BE2C (cell line): ENCODE measurements around the gene ADH6.

ENCODE experiments used
- DNase-seq: peaks from one replicate; pipeline ENCODE4 v3.0.0-alpha.2; 2020
- H3K27me3 ChIP-seq: fragments of 250-450 bp; sonication (Bioruptor Pico); 2 replicates; pipeline ENCODE4 v1.5.1; 2020; ENCODE audit warnings: mild to moderate bottlenecking
- H3K36me3 ChIP-seq: fragments of 250-450 bp; sonication (Bioruptor Pico); 2 replicates; pipeline ENCODE4 v1.5.1; 2020; ENCODE audit warnings: mild to moderate bottlenecking
- H3K4me1 ChIP-seq: fragments of 250-450 bp; sonication (Bioruptor Pico); 2 replicates; pipeline ENCODE4 v1.5.1; 2020
- H3K4me3 ChIP-seq: 2 replicates; pipeline ENCODE4 v1.5.1; 2011; ENCODE audit warnings: low read depth, low read length
- H3K9me3 ChIP-seq: fragments of 250-450 bp; sonication (Bioruptor Pico); 2 replicates; pipeline ENCODE4 v1.5.1; 2020
- CTCF ChIP-seq: IDR thresholded peaks from 2 replicates; pipeline ENCODE4 v1.5.1; 2012; ENCODE audit warnings: mild to moderate bottlenecking, low read depth, low read length

Gene ADH6

GRCh38 chr4:99207911-99208718, 10.9 kb downstream of the ADH6 start:
- no peaks in the 10 kb centered on the region for H3K9me3 ChIP-seq
- no peaks in the 10 kb centered on the region for H3K36me3 ChIP-seq
- no peak overlapping the region for H3K4me3 ChIP-seq
- no peaks in the 10 kb centered on the region for H3K4me1 ChIP-seq
- DNase-seq: no peak
- TF ChIP-seq CTCF: no peak
- H3K27me3 ChIP-seq: peaks cover 7% of the 10 kb centered on the region; the same call in 1 of the 2 replicates

GRCh38 chr4:99207069-99207743, 11.8 kb downstream of the ADH6 start:
- no peaks in the 10 kb centered on the region for H3K9me3 ChIP-seq
- TF ChIP-seq CTCF: no peak
- DNase-seq: no peak
- H3K27me3 ChIP-seq: peaks cover 7% of the 10 kb centered on the region; the same call in 1 of the 2 replicates
- no peaks in the 10 kb centered on the region for H3K36me3 ChIP-seq
- no peak overlapping the region for H3K4me3 ChIP-seq
- H3K4me1 ChIP-seq: no peaks in the 10 kb centered on the region

GRCh38 chr4:99205153-99205979, 13.7 kb downstream of the ADH6 start:
- no peak overlapping the region for H3K4me3 ChIP-seq
- TF ChIP-seq CTCF: 0 out of 2 replicates have a peak, but pooled peaks have one; percentile 3
- H3K27me3 ChIP-seq: peaks cover 7% of the 10 kb centered on the region; the same call in 1 of the 2 replicates
- no peaks in the 10 kb centered on the region for H3K4me1 ChIP-seq
- H3K9me3 ChIP-seq: no peaks in the 10 kb centered on the region
- no peaks in the 10 kb centered on the region for H3K36me3 ChIP-seq
- DNase-seq: no peak

GRCh38 chr4:99202536-99202935, 16.5 kb downstream of the ADH6 start:
- no peaks in the 10 kb centered on the region for H3K27me3 ChIP-seq
- H3K9me3 ChIP-seq: no peaks in the 10 kb centered on the region
- no peak overlapping the region for H3K4me3 ChIP-seq
- no peaks in the 10 kb centered on the region for H3K36me3 ChIP-seq
- no peaks in the 10 kb centered on the region for H3K4me1 ChIP-seq
- no peak for TF ChIP-seq CTCF
- no peak for DNase-seq

- Histone ChIP-seq H3K27me3 (no peaks in the 10 kb centered on the region), H3K4me1 (no peaks in the 10 kb centered on the region), H3K9me3 (no peaks in the 10 kb centered on the region), H3K36me3 (no peaks in the 10 kb centered on the region), H3K4me3 (no peak overlapping the region)
- no peak for DNase-seq
- no peak for TF ChIP-seq CTCF
Observed at GRCh38 chr4:99202094-99202493, 17.0 kb downstream of the ADH6 start.
